ENCODE measurements around the gene ANKMY2. TPM values are rescaled to one million over a fixed set of nuclear protein-coding genes. Genes with fewer than 3 reads are reported as not detected.
A peak's percentile ranks its signal among the peaks of the same experiment; 100 is the strongest.

The ANKMY2 gene
- total and polyA plus RNA-seq, 2 donors from 2014 or later, result 19.3 to 21.9 TPM

- H3K9me3 ChIP-seq (ENCODE audit: control insufficient read depth in 2 of 3, insufficient read depth in 1 of 3, low read length in 3 of 3), result no peaks in the 10 kb centered on the region
- no peak for TF ChIP-seq CTCF (IDR thresholded peaks at IDR 0.05; ENCODE audit: borderline replicate concordance, extremely low read depth, insufficient read depth)
- H3K4me3 ChIP-seq (ENCODE audit: low read length in 3 of 3), result no peak overlapping the region
- peaks cover 0 to 17% (median 10%) of the 10 kb centered on the region in 3 donors for H3K36me3 ChIP-seq (ENCODE audit: control insufficient read depth in 2 of 3, insufficient read depth in 3 of 3, low read length in 3 of 3)
- H3K9ac ChIP-seq (ENCODE audit: low read length in 3 of 3), result no peak overlapping the region
- no peak for FAIRE-seq
- no peaks in the 10 kb centered on the region for H3K27me3 ChIP-seq (ENCODE audit: control insufficient read depth, insufficient read depth, low read length)
- intact Hi-C loops (cut with DNase I), result no loop called here
- DNase-seq, result no peak
- no peak overlapping the region for H3K27ac ChIP-seq (ENCODE audit: low read depth in 2 of 2, low read length in 2 of 2)
- H3K4me1 ChIP-seq (ENCODE audit: control insufficient read depth in 2 of 3, insufficient read depth in 2 of 3, low read depth in 1 of 3, low read length in 3 of 3), result no peaks in the 10 kb centered on the region
Measured at GRCh38 chr7:16611711-16612110, 33.8 kb downstream of the ANKMY2 start.

GRCh38 chr7:16609842-16610450 is 35.6 kb downstream of the ANKMY2 start:
- no peaks in the 10 kb centered on the region for H3K27me3 ChIP-seq (ENCODE audit: control insufficient read depth, insufficient read depth, low read length)
- intact Hi-C loops (cut with DNase I), result no loop called here
- TF ChIP-seq CTCF (IDR thresholded peaks at IDR 0.05; ENCODE audit: borderline replicate concordance, extremely low read depth, insufficient read depth), result no peak
- no peaks in the 10 kb centered on the region for H3K4me1 ChIP-seq (ENCODE audit: control insufficient read depth in 2 of 3, insufficient read depth in 2 of 3, low read depth in 1 of 3, low read length in 3 of 3)
- no peak overlapping the region for H3K27ac ChIP-seq (ENCODE audit: low read depth in 2 of 2, low read length in 2 of 2)
- DNase-seq (peak in 1 of 5 donors; percentile 12), FAIRE-seq (no peak)
- H3K4me3 ChIP-seq (ENCODE audit: low read length in 3 of 3), result no peak overlapping the region
- no peaks in the 10 kb centered on the region for H3K9me3 ChIP-seq (ENCODE audit: control insufficient read depth in 2 of 3, insufficient read depth in 1 of 3, low read length in 3 of 3)
- no peak overlapping the region for H3K9ac ChIP-seq (ENCODE audit: low read length in 3 of 3)
- H3K36me3 ChIP-seq (ENCODE audit: control insufficient read depth in 2 of 3, insufficient read depth in 3 of 3, low read length in 3 of 3), result peaks cover 0 to 10% (median 9%) of the 10 kb centered on the region in 3 donors

- Histone ChIP-seq H3K27me3 (ENCODE audit: control insufficient read depth, insufficient read depth, low read length) (no peaks in the 10 kb centered on the region), H3K9ac (ENCODE audit: low read length in 3 of 3) (no peak overlapping the region), H3K4me3 (ENCODE audit: low read length in 3 of 3) (no peak overlapping the region), H3K4me1 (ENCODE audit: control insufficient read depth in 2 of 3, insufficient read depth in 2 of 3, low read depth in 1 of 3, low read length in 3 of 3) (no peaks in the 10 kb centered on the region), H3K36me3 (ENCODE audit: control insufficient read depth in 2 of 3, insufficient read depth in 3 of 3, low read length in 3 of 3) (peaks cover 11 to 27% (median 16%) of the 10 kb centered on the region in 3 donors), H3K9me3 (ENCODE audit: control insufficient read depth in 2 of 3, insufficient read depth in 1 of 3, low read length in 3 of 3) (no peaks in the 10 kb centered on the region), H3K27ac (ENCODE audit: low read depth in 2 of 2, low read length in 2 of 2) (no peak overlapping the region)
- no peak for DNase-seq
- no peak for FAIRE-seq
- TF ChIP-seq CTCF (IDR thresholded peaks at IDR 0.05; ENCODE audit: borderline replicate concordance, extremely low read depth, insufficient read depth), result no peak
- intact Hi-C loops (cut with DNase I), result no loop called here
Measured at GRCh38 chr7:16606704-16607103, 38.9 kb downstream of the ANKMY2 start.

- FAIRE-seq (no peak), DNase-seq (no peak)
- intact Hi-C loops (cut with DNase I), result no loop called here
- Histone ChIP-seq H3K36me3 (ENCODE audit: control insufficient read depth in 2 of 3, insufficient read depth in 3 of 3, low read length in 3 of 3) (peaks cover 14 to 37% (median 15%) of the 10 kb centered on the region in 3 donors), H3K9ac (ENCODE audit: low read length in 3 of 3) (no peak overlapping the region), H3K4me3 (ENCODE audit: low read length in 3 of 3) (no peak overlapping the region), H3K27me3 (ENCODE audit: control insufficient read depth, insufficient read depth, low read length) (no peaks in the 10 kb centered on the region), H3K9me3 (ENCODE audit: control insufficient read depth in 2 of 3, insufficient read depth in 1 of 3, low read length in 3 of 3) (no peaks in the 10 kb centered on the region), H3K27ac (ENCODE audit: low read depth in 2 of 2, low read length in 2 of 2) (no peak overlapping the region), H3K4me1 (ENCODE audit: control insufficient read depth in 2 of 3, insufficient read depth in 2 of 3, low read depth in 1 of 3, low read length in 3 of 3) (no peaks in the 10 kb centered on the region)
- peak; percentile 3 for TF ChIP-seq CTCF (IDR thresholded peaks at IDR 0.05; ENCODE audit: borderline replicate concordance, extremely low read depth, insufficient read depth)
Measured at GRCh38 chr7:16604054-16604453, 41.5 kb downstream of the ANKMY2 start.
